ENCODE measurements around the gene CCDC186.
"Not testable (repeated sequence)": the region's sequence is repeated elsewhere in the genome, so short reads cannot be mapped to it uniquely, and the experiment has no call there.

Gene CCDC186

GRCh38 chr10:114173603-114173920 lies 441 bp downstream of the CCDC186 start:
- DNase-seq = peak in 4 of 51 donors; percentile 31 to 72 (median 46)

GRCh38 chr10:114172776-114173602 lies 1.0 kb downstream of the CCDC186 start:
- DNase-seq = peak in 2 of 51 donors; percentile 9 to 37

GRCh38 chr10:114172216-114172615 lies 1.8 kb downstream of the CCDC186 start:
- no peak for DNase-seq

GRCh38 chr10:114168450-114169009 lies 5.5 kb downstream of the CCDC186 start:
- DNase-seq = no peak

- DNase-seq = no peak
Measured at GRCh38 chr10:114167985-114168384, 6.0 kb downstream of the CCDC186 start.

GRCh38 chr10:114166494-114166893 lies 7.5 kb downstream of the CCDC186 start:
- DNase-seq = no peak

GRCh38 chr10:114166043-114166442 lies 8.0 kb downstream of the CCDC186 start:
- no peak for DNase-seq

GRCh38 chr10:114163062-114163461 lies 10.9 kb downstream of the CCDC186 start:
- DNase-seq = no peak

- no peak for DNase-seq
Measured at GRCh38 chr10:114157912-114158311, 16.1 kb downstream of the CCDC186 start.

- DNase-seq = no peak
Measured at GRCh38 chr10:114151892-114152291, 22.1 kb downstream of the CCDC186 start.

- DNase-seq = no peak
Measured at GRCh38 chr10:114151486-114151885, 22.5 kb downstream of the CCDC186 start.

GRCh38 chr10:114149476-114149875 lies 24.5 kb downstream of the CCDC186 start:
- DNase-seq = not testable (repeated sequence)

GRCh38 chr10:114143160-114143559 lies 30.8 kb downstream of the CCDC186 start:
- DNase-seq = no peak

- no peak for DNase-seq
Measured at GRCh38 chr10:114142018-114142417, 32.0 kb downstream of the CCDC186 start.

- DNase-seq = not testable (repeated sequence)
Measured at GRCh38 chr10:114140827-114141226, 33.2 kb downstream of the CCDC186 start.

- DNase-seq = no peak
Measured at GRCh38 chr10:114140036-114140435, 34.0 kb downstream of the CCDC186 start.

- DNase-seq = no peak
Measured at GRCh38 chr10:114138581-114138980, 35.4 kb downstream of the CCDC186 start.

GRCh38 chr10:114135476-114135875 lies 38.5 kb downstream of the CCDC186 start:
- no peak for DNase-seq

- DNase-seq = no peak
Measured at GRCh38 chr10:114131094-114131493, 42.9 kb downstream of the CCDC186 start.

GRCh38 chr10:114121031-114121430 lies 53.0 kb downstream of the CCDC186 start:
- no peak for DNase-seq

- no peak for DNase-seq
Measured at GRCh38 chr10:114118514-114118913, 55.5 kb downstream of the CCDC186 start.

GRCh38 chr10:114117728-114118127 lies 56.3 kb downstream of the CCDC186 start:
- DNase-seq = no peak
